Hepatocyte (in vitro differentiated cells): Measurements from ENCODE around the gene COX10. TPM values are rescaled to one million over a fixed set of nuclear protein-coding genes. Genes with fewer than 3 reads are reported as not detected.

Source experiments
- DNase-seq: peaks from one replicate; pipeline ENCODE4 v3.0.0-alpha.2; 2016; ENCODE audit warnings: low spot score
- H2AFZ ChIP-seq: fragments of 200-600 bp; sonication (generic); 2 replicates; pipeline ENCODE4 v1.6.0; 2016; ENCODE audit warnings: antibody characterized with exemption, mild to moderate bottlenecking
- H3K27ac ChIP-seq: fragments of 200-600 bp; sonication (generic); 2 replicates; pipeline ENCODE4 v1.5.1; 2016; ENCODE audit warnings: mild to moderate bottlenecking
- H3K27me3 ChIP-seq: fragments of 200-600 bp; sonication (generic); 2 replicates; pipeline ENCODE4 v1.6.1; 2016
- H3K36me3 ChIP-seq: fragments of 200-600 bp; sonication (generic); replicated peaks from 2 replicates; pipeline ENCODE4 v1.5.1; 2016; ENCODE audit warnings: low read depth; ENCODE audit not compliant: insufficient read depth
- H3K4me1 ChIP-seq: fragments of 200-600 bp; sonication (generic); 2 replicates; pipeline ENCODE4 v1.5.1; 2016; ENCODE audit warnings: mild to moderate bottlenecking, moderate library complexity; ENCODE audit not compliant: insufficient read depth
- H3K4me2 ChIP-seq: fragments of 200-600 bp; sonication (generic); 2 replicates; pipeline ENCODE4 v1.6.0; 2016
- H3K4me3 ChIP-seq: fragments of 200-600 bp; sonication (generic); 2 replicates; pipeline ENCODE4 v1.5.1; 2016; ENCODE audit warnings: mild to moderate bottlenecking
- H3K79me2 ChIP-seq: fragments of 200-600 bp; sonication (generic); 2 replicates; pipeline ENCODE4 v1.6.0; 2017; ENCODE audit warnings: mild to moderate bottlenecking
- H3K9me2 ChIP-seq: fragments of 200-600 bp; sonication (generic); replicated peaks from 2 replicates; pipeline ENCODE4 v1.6.0; 2017; ENCODE audit warnings: mild to moderate bottlenecking; ENCODE audit not compliant: insufficient read depth
- H3K9me3 ChIP-seq: fragments of 200-600 bp; sonication (generic); 2 replicates; pipeline ENCODE4 v1.5.1; 2016; ENCODE audit warnings: low read depth, mild to moderate bottlenecking
- H4K20me1 ChIP-seq: fragments of 200-600 bp; sonication (generic); 2 replicates; pipeline ENCODE4 v1.6.0; 2016; ENCODE audit warnings: mild to moderate bottlenecking; ENCODE audit not compliant: insufficient read depth, poor library complexity, severe bottlenecking
- CTCF ChIP-seq: fragments of 200-600 bp; sonication (generic); IDR thresholded peaks from 2 replicates; pipeline ENCODE4 v1.5.1; 2016; ENCODE audit warnings: antibody characterized with exemption, mild to moderate bottlenecking; ENCODE audit not compliant: poor library complexity
- EZH2 ChIP-seq: fragments of 200-600 bp; sonication (generic); IDR thresholded peaks from 2 replicates; pipeline ENCODE4 v1.6.1; 2016; ENCODE audit warnings: antibody characterized with exemption, mild to moderate bottlenecking, borderline replicate concordance
- EZH2phosphoT487 ChIP-seq: fragments of 200-600 bp; sonication (generic); IDR thresholded peaks from one replicate; pipeline ENCODE4 v1.6.1; 2018; ENCODE audit warnings: antibody characterized with exemption, mild to moderate bottlenecking, low read depth, moderate library complexity; ENCODE audit not compliant: unreplicated experiment, severe bottlenecking
- WGBS: methylation state at CpG from one replicate; pipeline ENCODE4 v1.1.6; 2016; ENCODE audit warnings: low lambda C conversion rate; ENCODE audit errors: missing lambda C conversion rate; 5-methylcytosine and 5-hydroxymethylcytosine counted together
- polyA plus RNA-seq: library from polyadenylated mRNA; unstranded; fragments of >200 nt; fragmentation: Nextera tagmentation; extraction: Ambion mirVana; gene quantifications from 2 replicates; pipeline ENCODE4 v1.2.1, GENCODE V29; 2016
- total RNA-seq: library from RNA; depleted of rRNA; stranded (reverse); fragments of >200 nt; gene quantifications from 2 replicates; pipeline ENCODE4 v1.2.3, GENCODE V29; 2014

Gene COX10
- total and polyA plus RNA-seq, 2 experiments from 2014 or later = 23.2 to 27.6 TPM

GRCh38 chr17:14092808-14093207 is 23.5 kb downstream of the COX10 start:
- Histone ChIP-seq H3K36me3 (no peaks in the 10 kb centered on the region), H3K27ac (no peak overlapping the region), H3K9me3 (no peaks in the 10 kb centered on the region), H3K4me3 (no peak overlapping the region), H3K4me1 (peaks cover 4% of the 10 kb centered on the region), H3K79me2 (peaks cover 56% of the 10 kb centered on the region), H3K4me2 (no peak overlapping the region), H2AFZ (no peak overlapping the region), H3K27me3 (no peaks in the 10 kb centered on the region), H4K20me1 (no peaks in the 10 kb centered on the region), H3K9me2 (no peaks in the 10 kb centered on the region)
- no peak for DNase-seq
- TF ChIP-seq EZH2 (no peak), CTCF (no peak), EZH2phosphoT487 (no peak)
- WGBS = 38% methylated on average over 1 of the region's 1 CpG

- no peaks in the 10 kb centered on the region for H3K9me3 ChIP-seq
- no peak overlapping the region for H3K4me2 ChIP-seq
- no peaks in the 10 kb centered on the region for H3K27me3 ChIP-seq
- TF ChIP-seq CTCF (no peak), EZH2 (no peak), EZH2phosphoT487 (no peak)
- H3K4me3 ChIP-seq = no peak overlapping the region
- DNase-seq = no peak
- no peaks in the 10 kb centered on the region for H3K36me3 ChIP-seq
- no peak overlapping the region for H3K27ac ChIP-seq
- WGBS = 90% methylated on average over 7 of the region's 7 CpGs
- no peaks in the 10 kb centered on the region for H3K9me2 ChIP-seq
- H3K4me1 ChIP-seq = peaks cover 7% of the 10 kb centered on the region
- H4K20me1 ChIP-seq = no peaks in the 10 kb centered on the region
- H2AFZ ChIP-seq = no peak overlapping the region
- H3K79me2 ChIP-seq = peaks cover 54% of the 10 kb centered on the region
Observed at GRCh38 chr17:14094676-14095601, 25.6 kb downstream of the COX10 start.

DNA sequence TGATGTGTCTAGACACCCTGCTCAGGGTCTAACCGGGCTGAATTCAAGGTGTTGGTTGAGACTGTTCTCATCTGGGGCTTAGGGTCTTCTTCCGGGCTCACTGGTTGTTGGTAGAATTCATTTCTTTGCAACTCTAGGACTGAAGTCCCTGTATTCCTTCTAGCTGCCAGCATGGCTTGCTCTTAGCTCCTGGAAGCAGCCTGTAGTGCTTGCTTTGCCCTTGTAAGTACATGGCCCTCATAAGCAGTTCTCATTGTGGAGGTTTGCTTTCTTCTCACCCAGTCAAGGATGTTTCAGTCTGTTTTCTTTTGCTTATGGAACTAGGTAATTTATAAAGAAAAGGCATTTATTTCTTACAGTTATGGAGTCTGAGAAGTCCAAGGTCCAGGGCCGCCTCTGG is 26.3 kb downstream of the COX10 start:
- TF ChIP-seq EZH2 = no peak
- TF ChIP-seq EZH2phosphoT487 = no peak
- TF ChIP-seq CTCF = no peak

More for the DNA sequence above, 26.3 kb downstream of the COX10 start:
- no peak overlapping the region for H2AFZ ChIP-seq
- DNase-seq = no peak
- peaks cover 61% of the 10 kb centered on the region for H3K79me2 ChIP-seq
- no peak overlapping the region for H3K4me3 ChIP-seq
- 98% methylated on average over 3 of the region's 3 CpGs for WGBS
- no peak overlapping the region for H3K27ac ChIP-seq
- no peaks in the 10 kb centered on the region for H3K9me2 ChIP-seq
- no peaks in the 10 kb centered on the region for H4K20me1 ChIP-seq
- H3K4me1 ChIP-seq = peaks cover 7% of the 10 kb centered on the region
- no peaks in the 10 kb centered on the region for H3K27me3 ChIP-seq
- H3K4me2 ChIP-seq = no peak overlapping the region
- no peaks in the 10 kb centered on the region for H3K9me3 ChIP-seq
- H3K36me3 ChIP-seq = no peaks in the 10 kb centered on the region
